ENCODE data around the gene PCSK1N. TPM values are rescaled to one million over a fixed set of nuclear protein-coding genes. Genes with fewer than 3 reads are reported as not detected.
A peak's percentile ranks its signal among the peaks of the same experiment; 100 is the strongest.

Gene PCSK1N
- total and polyA plus RNA-seq, 9 of the 15 experiments (the other 6 are each of a cell fraction or from before 2014, with no cell fraction given): 0.07 to 0.55 (median 0.54) TPM; not detected in 6

GRCh38 chrX:48800574-48801279, 34.7 kb downstream of the PCSK1N start (continued):
- no peak for TF ChIP-seq ZNF431 (CRISPR knock-in tag; IDR thresholded peaks at IDR 0.05)
- no peak for TF ChIP-seq DDX20 (tag; IDR thresholded peaks at IDR 0.05; ENCODE audit: low read depth)
- no peak for TF ChIP-seq HNRNPUL1 (IDR thresholded peaks at IDR 0.05; ENCODE audit: low read length)
- TF ChIP-seq NBN (IDR thresholded peaks at IDR 0.05; ENCODE audit: low read depth): peak; percentile 97
- no peak for TF ChIP-seq HDAC8 (tag; IDR thresholded peaks at IDR 0.05)
- TF ChIP-seq, protein P1, sequence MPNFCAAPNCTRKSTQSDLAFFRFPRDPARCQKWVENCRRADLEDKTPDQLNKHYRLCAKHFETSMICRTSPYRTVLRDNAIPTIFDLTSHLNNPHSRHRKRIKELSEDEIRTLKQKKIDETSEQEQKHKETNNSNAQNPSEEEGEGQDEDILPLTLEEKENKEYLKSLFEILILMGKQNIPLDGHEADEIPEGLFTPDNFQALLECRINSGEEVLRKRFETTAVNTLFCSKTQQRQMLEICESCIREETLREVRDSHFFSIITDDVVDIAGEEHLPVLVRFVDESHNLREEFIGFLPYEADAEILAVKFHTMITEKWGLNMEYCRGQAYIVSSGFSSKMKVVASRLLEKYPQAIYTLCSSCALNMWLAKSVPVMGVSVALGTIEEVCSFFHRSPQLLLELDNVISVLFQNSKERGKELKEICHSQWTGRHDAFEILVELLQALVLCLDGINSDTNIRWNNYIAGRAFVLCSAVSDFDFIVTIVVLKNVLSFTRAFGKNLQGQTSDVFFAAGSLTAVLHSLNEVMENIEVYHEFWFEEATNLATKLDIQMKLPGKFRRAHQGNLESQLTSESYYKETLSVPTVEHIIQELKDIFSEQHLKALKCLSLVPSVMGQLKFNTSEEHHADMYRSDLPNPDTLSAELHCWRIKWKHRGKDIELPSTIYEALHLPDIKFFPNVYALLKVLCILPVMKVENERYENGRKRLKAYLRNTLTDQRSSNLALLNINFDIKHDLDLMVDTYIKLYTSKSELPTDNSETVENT (CRISPR knock-in tag; IDR thresholded peaks at IDR 0.05): no peak
- TF ChIP-seq CEBPG (CRISPR knock-in tag; IDR thresholded peaks at IDR 0.05): no peak
- no peak for TF ChIP-seq CEBPG (tag; conservative IDR thresholded peaks at IDR 0.05 in 1 of 2, IDR thresholded peaks at IDR 0.05 in 1 of 2)
- TF ChIP-seq, protein P2, sequence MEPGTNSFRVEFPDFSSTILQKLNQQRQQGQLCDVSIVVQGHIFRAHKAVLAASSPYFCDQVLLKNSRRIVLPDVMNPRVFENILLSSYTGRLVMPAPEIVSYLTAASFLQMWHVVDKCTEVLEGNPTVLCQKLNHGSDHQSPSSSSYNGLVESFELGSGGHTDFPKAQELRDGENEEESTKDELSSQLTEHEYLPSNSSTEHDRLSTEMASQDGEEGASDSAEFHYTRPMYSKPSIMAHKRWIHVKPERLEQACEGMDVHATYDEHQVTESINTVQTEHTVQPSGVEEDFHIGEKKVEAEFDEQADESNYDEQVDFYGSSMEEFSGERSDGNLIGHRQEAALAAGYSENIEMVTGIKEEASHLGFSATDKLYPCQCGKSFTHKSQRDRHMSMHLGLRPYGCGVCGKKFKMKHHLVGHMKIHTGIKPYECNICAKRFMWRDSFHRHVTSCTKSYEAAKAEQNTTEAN (CRISPR knock-in tag; IDR thresholded peaks at IDR 0.05): no peak
- no peak for TF ChIP-seq DIDO1 (tag; IDR thresholded peaks at IDR 0.05; ENCODE audit: low read depth)
- no peak for TF ChIP-seq TRIM25 (IDR thresholded peaks at IDR 0.05; ENCODE audit: borderline replicate concordance)
- TF ChIP-seq HMGN3 (IDR thresholded peaks at IDR 0.05; ENCODE audit: borderline replicate concordance, extremely low read depth, insufficient read length, low read depth, low read length): peak; percentile 80
- TF ChIP-seq NFRKB (IDR thresholded peaks at IDR 0.05; ENCODE audit: low read depth): peak; percentile 95
- TF ChIP-seq BHLHE40 (IDR thresholded peaks at IDR 0.05; ENCODE audit: low read length): peak; percentile 65
- TF ChIP-seq ZNF23 (CRISPR knock-in tag; IDR thresholded peaks at IDR 0.05): no peak
- no peak for TF ChIP-seq ZNF785 (CRISPR knock-in tag; IDR thresholded peaks at IDR 0.05)
- TF ChIP-seq ZNF24 (IDR thresholded peaks at IDR 0.05): peak; percentile 61
- TF ChIP-seq ZNF354B (CRISPR knock-in tag; IDR thresholded peaks at IDR 0.05): no peak
- no peak for TF ChIP-seq PTRF (tag; IDR thresholded peaks at IDR 0.05)
- no peak for TF ChIP-seq ZNF121 (CRISPR knock-in tag; conservative IDR thresholded peaks at IDR 0.05)
- no peak for TF ChIP-seq CREB3L1 (IDR thresholded peaks at IDR 0.05; ENCODE audit: borderline replicate concordance, low read depth)
- peak; percentile 41 to 83; a peak in 3 of 4 replicates for TF ChIP-seq MAZ (CRISPR knock-in tag; conservative IDR thresholded peaks at IDR 0.05 in 1 of 2, IDR thresholded peaks at IDR 0.05 in 1 of 2)
- no peak for TF ChIP-seq NELFE (IDR thresholded peaks at IDR 0.05; ENCODE audit: insufficient read depth, insufficient read length)

Data from K562 (cell line).